ENCODE results near the gene EHD1. TPM values are rescaled to one million over a fixed set of nuclear protein-coding genes. Genes with fewer than 3 reads are reported as not detected.

EHD1 gene
- total RNA-seq, 2 donors from 2014 or later: 67.4 to 140 TPM

DNA sequence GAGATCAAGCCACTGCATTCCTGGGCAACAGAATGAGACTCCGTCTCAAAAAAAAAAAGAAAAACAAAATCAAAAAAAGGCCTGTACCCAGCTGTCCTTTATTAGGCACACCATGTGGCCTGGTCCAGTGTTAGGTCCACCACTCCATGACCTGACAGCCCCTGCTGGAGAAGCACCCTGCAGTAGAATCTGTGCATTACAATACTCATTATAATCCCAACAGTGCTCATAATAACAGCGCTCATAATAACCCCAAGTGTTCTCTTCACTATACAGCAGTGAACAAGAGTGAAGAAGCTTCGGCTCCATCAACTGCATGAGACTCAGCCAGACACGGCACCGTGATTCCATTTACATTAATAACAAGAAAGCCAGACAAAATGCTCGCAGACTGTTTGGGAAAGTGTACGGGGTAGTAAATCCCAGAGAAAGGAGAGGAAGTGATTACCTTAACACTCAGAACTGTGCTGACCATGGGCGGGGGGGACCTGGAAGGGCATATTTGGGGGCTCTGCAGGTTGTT, 8.9 kb upstream of the EHD1 start:
- H3K27ac ChIP-seq: peak overlapping the region in 1 of 2 donors; percentile 50
- peaks cover 10 to 14% of the 10 kb centered on the region in 2 donors for H3K4me1 ChIP-seq (ENCODE audit: control insufficient read depth in 1 of 2, low read depth in 2 of 2)
- no peaks in the 10 kb centered on the region for H3K36me3 ChIP-seq
- no peak for ATAC-seq (ENCODE audit: insufficient number of reproducible peaks, low FRiP score, low read depth)
- H3K4me3 ChIP-seq: peak overlapping the region; percentile 63
- no peak for DNase-seq (ENCODE audit: low spot score)
- no peaks in the 10 kb centered on the region for H3K27me3 ChIP-seq (replicated peaks; ENCODE audit: insufficient read depth)
- H3K9me3 ChIP-seq: no peaks in the 10 kb centered on the region
- TF ChIP-seq, protein P1, sequence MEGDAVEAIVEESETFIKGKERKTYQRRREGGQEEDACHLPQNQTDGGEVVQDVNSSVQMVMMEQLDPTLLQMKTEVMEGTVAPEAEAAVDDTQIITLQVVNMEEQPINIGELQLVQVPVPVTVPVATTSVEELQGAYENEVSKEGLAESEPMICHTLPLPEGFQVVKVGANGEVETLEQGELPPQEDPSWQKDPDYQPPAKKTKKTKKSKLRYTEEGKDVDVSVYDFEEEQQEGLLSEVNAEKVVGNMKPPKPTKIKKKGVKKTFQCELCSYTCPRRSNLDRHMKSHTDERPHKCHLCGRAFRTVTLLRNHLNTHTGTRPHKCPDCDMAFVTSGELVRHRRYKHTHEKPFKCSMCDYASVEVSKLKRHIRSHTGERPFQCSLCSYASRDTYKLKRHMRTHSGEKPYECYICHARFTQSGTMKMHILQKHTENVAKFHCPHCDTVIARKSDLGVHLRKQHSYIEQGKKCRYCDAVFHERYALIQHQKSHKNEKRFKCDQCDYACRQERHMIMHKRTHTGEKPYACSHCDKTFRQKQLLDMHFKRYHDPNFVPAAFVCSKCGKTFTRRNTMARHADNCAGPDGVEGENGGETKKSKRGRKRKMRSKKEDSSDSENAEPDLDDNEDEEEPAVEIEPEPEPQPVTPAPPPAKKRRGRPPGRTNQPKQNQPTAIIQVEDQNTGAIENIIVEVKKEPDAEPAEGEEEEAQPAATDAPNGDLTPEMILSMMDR (IDR thresholded peaks at IDR 0.05): no peak

DNA sequence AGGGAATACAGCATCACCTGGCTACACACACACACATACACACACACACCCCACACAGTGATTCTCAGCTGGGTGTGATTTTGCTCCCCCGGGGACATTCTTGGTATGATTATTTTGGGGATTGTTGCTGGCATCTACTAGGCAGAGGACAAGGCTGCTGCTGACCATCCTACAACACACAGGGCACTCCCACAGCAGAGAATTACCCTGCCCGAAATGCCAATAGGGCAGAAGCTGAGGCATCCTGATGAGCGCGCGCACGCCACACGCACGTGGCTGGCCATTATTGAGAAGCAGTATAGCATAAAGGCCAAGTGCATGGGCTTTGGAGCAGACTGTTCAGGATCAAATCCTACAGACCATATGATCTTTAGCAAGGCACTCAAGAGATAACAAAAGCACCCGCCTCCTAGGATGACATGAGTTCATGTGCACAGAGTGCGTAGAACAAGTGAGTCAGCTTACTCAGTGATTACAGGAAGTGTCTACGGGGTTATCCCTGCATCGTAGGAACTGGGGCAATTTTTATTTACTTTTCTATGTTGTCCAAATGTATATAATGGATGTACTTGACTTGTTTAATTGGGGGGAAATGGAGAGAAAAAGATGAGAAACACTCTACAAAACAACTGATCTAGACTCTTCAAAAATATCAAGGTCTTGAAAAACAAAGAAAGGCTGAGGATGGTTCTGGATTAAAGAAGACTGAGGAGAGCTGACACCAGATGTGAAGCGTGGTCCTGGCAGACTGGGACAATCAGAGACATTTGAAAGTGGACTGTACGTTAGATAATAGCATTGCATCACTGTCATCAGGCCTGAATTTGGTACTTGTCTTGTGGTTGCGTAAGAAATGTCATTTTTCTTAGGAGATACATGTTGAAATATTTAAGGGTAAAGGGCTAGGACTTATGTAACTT, 7.2 kb upstream of the EHD1 start:
- Histone ChIP-seq H3K4me3 (no peak overlapping the region), H3K9me3 (no peaks in the 10 kb centered on the region), H3K36me3 (no peaks in the 10 kb centered on the region), H3K27me3 (replicated peaks; ENCODE audit: insufficient read depth) (no peaks in the 10 kb centered on the region), H3K4me1 (ENCODE audit: control insufficient read depth in 1 of 2, low read depth in 2 of 2) (peaks cover 14 to 22% of the 10 kb centered on the region in 2 donors), H3K27ac (no peak overlapping the region)
- ATAC-seq (ENCODE audit: insufficient number of reproducible peaks, low FRiP score, low read depth) (no peak), DNase-seq (ENCODE audit: low spot score) (no peak)
- TF ChIP-seq, protein P1 (IDR thresholded peaks at IDR 0.05): no peak

DNA sequence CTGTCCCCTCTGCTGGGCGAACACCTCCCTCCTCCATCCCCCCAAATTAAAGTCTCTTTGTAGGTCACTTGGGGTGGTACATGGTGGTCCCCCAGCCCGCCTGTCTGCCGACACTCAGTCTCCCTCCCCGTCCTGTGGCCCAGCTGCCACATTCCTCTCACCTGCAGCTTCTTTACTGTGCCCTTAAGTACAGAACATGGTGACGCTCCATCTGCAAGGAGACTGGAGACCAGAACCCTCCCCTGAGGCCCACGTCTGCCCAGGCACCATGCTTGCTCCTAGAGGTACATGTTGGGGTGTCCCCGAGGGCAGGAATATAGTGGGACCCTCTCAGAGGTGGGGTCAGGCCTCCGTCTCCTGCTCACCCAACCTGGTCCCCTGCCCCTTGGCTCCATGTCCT, 5.6 kb upstream of the EHD1 start:
- no peaks in the 10 kb centered on the region for H3K36me3 ChIP-seq
- ATAC-seq (ENCODE audit: insufficient number of reproducible peaks, low FRiP score, low read depth) (no peak), DNase-seq (ENCODE audit: low spot score) (no peak)
- no peak overlapping the region for H3K4me3 ChIP-seq
- no peaks in the 10 kb centered on the region for H3K9me3 ChIP-seq
- peaks cover 18 to 35% of the 10 kb centered on the region in 2 donors for H3K4me1 ChIP-seq (ENCODE audit: control insufficient read depth in 1 of 2, low read depth in 2 of 2)
- TF ChIP-seq, protein P1 (IDR thresholded peaks at IDR 0.05): no peak
- H3K27ac ChIP-seq: peak overlapping the region; percentile 93 to 95
- H3K27me3 ChIP-seq (replicated peaks; ENCODE audit: insufficient read depth): no peaks in the 10 kb centered on the region

DNA sequence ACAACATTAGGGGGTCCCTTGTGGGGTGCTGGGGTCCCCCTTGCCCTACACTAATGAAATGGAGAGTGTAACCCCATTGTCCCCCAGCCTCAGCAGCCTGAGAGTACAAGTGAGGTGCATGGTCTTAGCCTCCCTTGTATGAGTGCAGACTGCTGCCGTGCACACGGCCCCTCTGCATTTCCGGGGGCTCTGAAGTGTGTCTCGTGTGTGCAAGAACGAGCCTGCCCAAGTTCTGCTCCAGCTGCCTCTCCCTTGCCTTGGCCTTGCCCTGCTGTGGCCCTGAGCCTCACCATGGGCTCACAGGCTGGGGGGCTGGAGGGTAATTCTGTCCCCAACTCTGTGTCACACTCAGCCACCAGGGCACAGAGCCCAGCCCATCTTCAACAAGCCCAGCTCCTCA, 5.2 kb upstream of the EHD1 start:
- no peak for ATAC-seq (ENCODE audit: insufficient number of reproducible peaks, low FRiP score, low read depth)
- TF ChIP-seq, protein P1 (IDR thresholded peaks at IDR 0.05): no peak
- Histone ChIP-seq H3K4me3 (no peak overlapping the region), H3K9me3 (no peaks in the 10 kb centered on the region), H3K27me3 (replicated peaks; ENCODE audit: insufficient read depth) (no peaks in the 10 kb centered on the region), H3K27ac (peak overlapping the region; percentile 93 to 95), H3K4me1 (ENCODE audit: control insufficient read depth in 1 of 2, low read depth in 2 of 2) (peaks cover 18 to 36% of the 10 kb centered on the region in 2 donors), H3K36me3 (no peaks in the 10 kb centered on the region)
- DNase-seq (ENCODE audit: low spot score): no peak

DNA sequence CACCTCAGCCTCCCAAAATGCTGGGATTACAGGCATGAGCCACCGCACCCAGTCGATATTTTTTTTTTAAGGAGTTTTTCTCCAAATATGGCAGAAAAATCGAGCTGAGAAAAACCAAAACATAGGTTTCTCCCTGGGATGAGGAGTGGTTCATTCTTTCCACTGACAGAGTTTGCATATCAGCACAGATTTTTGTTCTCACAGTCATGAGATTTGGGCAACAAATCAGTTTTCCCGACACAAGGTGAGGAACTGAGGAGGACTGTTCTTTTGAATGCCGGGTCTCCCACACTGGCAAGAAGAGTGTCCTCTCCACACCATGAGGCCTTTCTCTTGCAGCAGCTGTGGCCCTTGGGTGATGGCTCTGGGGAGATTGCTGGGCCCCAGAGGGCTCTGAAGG, 3.8 kb upstream of the EHD1 start:
- Histone ChIP-seq H3K27me3 (replicated peaks; ENCODE audit: insufficient read depth) (no peaks in the 10 kb centered on the region), H3K9me3 (no peaks in the 10 kb centered on the region), H3K4me1 (ENCODE audit: control insufficient read depth in 1 of 2, low read depth in 2 of 2) (peaks cover 7 to 41% of the 10 kb centered on the region in 2 donors), H3K27ac (peak overlapping the region; percentile 93 to 95), H3K36me3 (no peaks in the 10 kb centered on the region), H3K4me3 (no peak overlapping the region)
- DNase-seq (ENCODE audit: low spot score) (no peak), ATAC-seq (ENCODE audit: insufficient number of reproducible peaks, low FRiP score, low read depth) (peak; percentile 18)
- TF ChIP-seq, protein P1 (IDR thresholded peaks at IDR 0.05): no peak

Measured in thoracic aorta (tissue), 2 donors.